ENCODE results near the gene SAMD9.

DNA sequence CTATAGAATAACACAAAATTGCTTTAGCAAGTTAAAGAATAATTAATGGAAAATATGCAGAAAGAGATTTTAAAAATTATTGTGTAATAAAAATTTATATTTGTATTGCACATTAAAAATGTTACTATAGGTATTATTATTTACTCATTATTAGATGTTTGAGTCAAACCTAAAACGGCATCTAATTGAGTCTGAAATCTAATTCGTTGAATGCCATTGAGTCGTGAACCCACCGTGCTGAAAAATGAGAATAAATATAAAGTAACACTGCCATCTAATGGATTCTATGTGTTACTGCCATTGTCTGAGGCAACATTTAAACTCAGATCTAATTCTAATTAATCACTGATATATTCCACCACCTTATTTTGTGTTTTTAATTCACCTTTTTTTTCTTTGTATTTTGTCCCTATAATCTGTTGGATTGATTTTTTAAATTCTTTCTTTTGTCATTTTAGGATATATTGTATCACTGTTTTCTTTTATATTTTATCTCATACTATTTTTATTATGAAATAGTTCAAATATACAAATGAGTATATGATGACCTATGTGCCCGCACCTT is 62.2 kb downstream of the SAMD9 start:
- TF ChIP-seq RAD21 (conservative IDR thresholded peaks at IDR 0.05 in 1 of 2, IDR thresholded peaks at IDR 0.05 in 1 of 2) (peak; percentile 80 to 92), POLR2A (IDR thresholded peaks at IDR 0.05; ENCODE audit: low read length) (no peak), CTCF (IDR thresholded peaks at IDR 0.05) (peak; percentile 89), HDAC2 (IDR thresholded peaks at IDR 0.05) (no peak), EP300 (IDR thresholded peaks at IDR 0.05) (no peak), RCOR1 (IDR thresholded peaks at IDR 0.05; ENCODE audit: low read depth, low read length) (no peak), SMC3 (IDR thresholded peaks at IDR 0.05) (peak; percentile 83), CEBPB (IDR thresholded peaks at IDR 0.05) (no peak), ELK1 (IDR thresholded peaks at IDR 0.05; ENCODE audit: low read depth, low read length) (no peak), BCL3 (IDR thresholded peaks at IDR 0.05) (no peak), FOXS1 (CRISPR knock-in tag; IDR thresholded peaks at IDR 0.05) (no peak), REST (IDR thresholded peaks at IDR 0.05) (no peak), TP53 (CRISPR knock-in tag; IDR thresholded peaks at IDR 0.05) (no peak)

Data from A549 (cell line).